ENCODE data around the gene HBS1L.

- TF ChIP-seq CTCF (tag by site-specific recombination; IDR thresholded peaks at IDR 0.05) (no peak), ZBTB44 (tag by site-specific recombination; IDR thresholded peaks at IDR 0.05) (no peak), ZNF274 (IDR thresholded peaks at IDR 0.05; ENCODE audit: low read length) (no peak), ZNF274 (tag by site-specific recombination; IDR thresholded peaks at IDR 0.05; ENCODE audit: borderline replicate concordance) (no peak), ZNF791 (tag by site-specific recombination; IDR thresholded peaks at IDR 0.05) (no peak), ZBTB6 (tag by site-specific recombination; IDR thresholded peaks at IDR 0.05) (no peak), GLI2 (tag by site-specific recombination; IDR thresholded peaks at IDR 0.05; ENCODE audit: borderline replicate concordance, low read depth) (no peak), ZBTB49 (tag by site-specific recombination; IDR thresholded peaks at IDR 0.05; ENCODE audit: low read depth) (no peak), ZNF776 (tag by site-specific recombination; IDR thresholded peaks at IDR 0.05; ENCODE audit: borderline replicate concordance) (no peak), KLF9 (tag by site-specific recombination; IDR thresholded peaks at IDR 0.05; ENCODE audit: low read depth) (no peak), ZBTB10 (tag by site-specific recombination; IDR thresholded peaks at IDR 0.05) (no peak), PATZ1 (tag by site-specific recombination; IDR thresholded peaks at IDR 0.05) (no peak), ZNF121 (tag by site-specific recombination; IDR thresholded peaks at IDR 0.05) (no peak)
These were observed 80.3 kb downstream of the HBS1L start for GRCh38 chr6:134974370-134974769.
